Posterior cingulate gyrus (tissue), 11 donors: ENCODE results near the gene PELI1.
"Not testable (repeated sequence)": the region's sequence is repeated elsewhere in the genome, so short reads cannot be mapped to it uniquely, and the experiment has no call there.

ENCODE experiments used
- DNase-seq, 10 donors: peaks; one replicate each; pipeline versions ENCODE4 v3.0.0 to v3.0.0-alpha.2; 2020 to 2021; ENCODE audit warnings: mixed read lengths in 3 of 10
- intact Hi-C: fragments of 100-400 bp; cut with DNase I; formaldehyde crosslinking; loops from one replicate; pipeline ENCODE4 v1.15.1; 2023

The PELI1 gene

DNA sequence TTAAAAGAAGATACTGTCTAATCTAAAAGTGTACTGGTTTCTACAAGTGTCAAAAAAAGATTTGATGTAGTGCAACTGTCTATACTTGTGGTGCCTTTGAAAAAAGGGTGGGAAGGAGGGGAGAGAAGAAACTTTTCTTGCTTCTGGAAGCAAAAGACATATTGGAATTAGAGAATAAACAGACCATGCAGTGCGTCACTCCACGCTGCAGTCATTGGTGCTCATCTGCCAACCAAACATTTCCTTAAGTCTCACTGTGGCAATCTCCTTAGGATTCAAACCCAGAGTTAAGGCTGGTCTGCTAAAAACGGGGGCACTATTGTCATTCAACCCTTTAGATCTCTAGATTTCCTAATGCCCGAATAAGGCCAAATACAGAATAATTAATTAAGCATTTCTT lies 50.9 kb downstream of the PELI1 start:
- intact Hi-C loops, result no loop called here
- no peak for DNase-seq

DNA sequence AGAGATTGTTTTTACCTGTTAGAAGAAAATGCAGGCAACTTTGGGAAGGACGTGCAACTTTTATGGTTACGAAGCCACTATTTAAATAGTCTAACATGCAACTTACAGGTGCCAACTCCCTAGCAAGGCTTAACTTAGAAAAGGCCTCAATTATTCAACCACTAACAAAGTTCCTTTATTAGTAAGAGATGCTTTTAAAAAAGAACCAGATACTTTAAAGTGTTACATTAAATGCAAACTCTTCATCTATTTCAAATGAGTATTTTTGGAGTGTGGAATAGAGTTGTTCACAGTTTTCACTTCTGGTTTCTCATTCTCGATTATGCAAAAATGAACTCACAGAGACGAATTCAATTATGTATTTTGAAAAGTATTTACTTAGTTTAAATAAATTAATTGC lies 51.7 kb downstream of the PELI1 start:
- no peak for DNase-seq
- intact Hi-C loops, result no loop called here

DNA sequence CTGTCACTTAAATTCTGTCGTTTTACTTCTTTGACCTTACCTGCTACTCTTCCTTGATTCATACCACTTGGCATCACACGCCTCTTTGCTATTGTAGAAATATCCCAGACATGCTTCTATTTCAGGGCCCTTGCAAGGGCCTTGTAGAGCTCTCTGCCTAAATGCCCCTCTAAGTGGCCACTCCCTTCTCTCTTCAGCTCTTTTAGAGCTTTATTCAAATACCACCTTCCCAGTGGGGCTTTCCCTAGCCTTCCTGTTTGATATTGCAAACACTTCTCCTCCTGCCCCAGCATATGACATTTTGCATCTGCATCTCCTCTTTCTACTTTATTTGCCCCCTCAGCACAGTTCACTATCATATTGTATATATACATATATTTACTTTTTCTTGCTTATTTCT lies 54.0 kb downstream of the PELI1 start:
- intact Hi-C loops, result no loop called here
- DNase-seq, result no peak

DNA sequence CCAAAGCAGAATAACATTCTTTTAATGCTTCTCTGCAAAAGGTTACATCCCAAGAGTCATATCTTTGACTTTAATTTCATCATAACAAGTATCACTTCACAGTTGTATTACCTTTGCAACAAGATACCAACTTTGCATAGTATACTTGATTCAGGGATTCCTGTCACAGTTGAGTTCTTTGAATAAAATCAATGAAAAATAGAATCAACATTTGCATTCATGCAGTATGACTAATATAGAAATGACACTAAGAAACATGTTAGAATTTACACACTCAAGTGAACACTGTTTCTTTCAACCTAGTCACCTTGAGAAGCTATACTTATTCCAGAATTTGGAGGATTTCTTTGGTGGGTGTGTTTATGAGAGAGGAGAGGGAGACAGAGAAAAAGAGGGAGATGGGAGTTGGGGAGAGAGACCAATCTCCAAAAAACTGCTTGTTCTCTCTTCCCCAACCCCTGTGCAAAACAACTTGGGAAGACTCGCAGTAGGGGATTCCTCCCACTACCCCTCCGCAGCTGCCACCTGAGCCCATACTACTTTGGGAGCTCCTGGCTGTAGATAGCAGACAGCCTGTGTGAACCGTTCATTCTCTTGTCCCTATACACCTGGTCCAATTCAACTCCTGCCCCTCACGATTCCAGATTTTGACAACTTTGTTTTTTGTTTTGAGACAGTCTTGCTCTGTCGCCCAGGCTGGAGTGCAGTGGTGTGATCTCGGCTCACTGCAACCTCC lies 57.7 kb downstream of the PELI1 start:
- DNase-seq, result no peak
- intact Hi-C loops, result no loop called here

DNA sequence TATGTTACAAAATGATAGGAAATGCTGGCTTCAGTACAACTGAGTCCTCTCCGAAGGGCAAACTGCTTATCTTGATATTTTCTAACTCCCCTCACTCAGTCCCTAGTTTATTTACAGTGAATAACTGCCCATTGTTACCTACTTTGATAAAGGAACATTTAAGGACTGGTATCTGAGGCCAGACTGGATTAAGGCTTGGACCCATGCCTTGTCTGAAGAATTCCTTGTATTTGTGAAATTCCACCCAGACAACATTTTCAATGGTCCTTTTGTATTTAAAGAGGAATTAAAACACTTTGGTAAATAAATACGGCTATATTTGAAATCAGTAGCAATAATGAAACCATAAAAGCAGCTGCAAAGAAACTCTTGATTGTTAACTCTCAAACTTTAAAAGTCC lies 58.3 kb downstream of the PELI1 start:
- no peak for DNase-seq
- intact Hi-C loops, result no loop called here

DNA sequence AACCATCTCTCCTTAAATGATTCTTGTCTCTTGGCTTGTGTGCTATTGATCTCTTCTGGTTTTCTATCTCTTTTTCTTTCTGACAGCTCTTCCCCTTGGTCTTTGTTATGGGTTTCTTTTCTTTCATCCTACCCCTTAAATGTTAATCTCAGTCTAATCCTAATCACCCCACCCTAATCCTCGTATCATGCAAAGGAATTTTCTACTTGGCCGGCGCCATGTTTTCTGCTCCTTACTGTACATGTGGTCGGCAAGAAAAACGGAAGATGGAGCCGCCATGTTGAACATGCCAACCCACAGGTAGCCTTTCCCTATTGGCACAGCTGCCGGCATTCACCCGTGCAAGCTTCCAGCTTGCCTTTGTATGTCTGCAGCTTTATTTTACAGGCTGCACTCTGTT lies 63.2 kb downstream of the PELI1 start:
- intact Hi-C loops, result no loop called here
- no peak for DNase-seq

DNA sequence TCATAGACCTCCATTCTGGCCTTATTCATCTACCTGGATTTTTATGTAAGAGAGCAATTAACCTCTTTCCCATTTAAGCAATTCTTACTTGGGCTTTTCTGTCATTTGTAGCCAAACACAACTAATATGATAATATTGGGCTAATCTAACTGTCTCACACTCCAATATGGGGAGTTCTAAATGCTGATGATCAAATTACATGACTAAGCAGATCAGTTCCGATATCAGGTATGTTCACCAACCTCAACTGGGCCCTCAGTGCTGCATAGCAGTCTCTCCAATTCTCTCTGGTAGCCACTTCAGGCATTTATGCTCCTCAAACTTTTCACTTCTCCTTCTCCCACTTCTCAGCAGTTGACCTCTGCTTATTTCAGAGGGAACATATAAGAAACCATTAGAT lies 64.0 kb downstream of the PELI1 start:
- intact Hi-C loops, result no loop called here
- DNase-seq, result no peak

DNA sequence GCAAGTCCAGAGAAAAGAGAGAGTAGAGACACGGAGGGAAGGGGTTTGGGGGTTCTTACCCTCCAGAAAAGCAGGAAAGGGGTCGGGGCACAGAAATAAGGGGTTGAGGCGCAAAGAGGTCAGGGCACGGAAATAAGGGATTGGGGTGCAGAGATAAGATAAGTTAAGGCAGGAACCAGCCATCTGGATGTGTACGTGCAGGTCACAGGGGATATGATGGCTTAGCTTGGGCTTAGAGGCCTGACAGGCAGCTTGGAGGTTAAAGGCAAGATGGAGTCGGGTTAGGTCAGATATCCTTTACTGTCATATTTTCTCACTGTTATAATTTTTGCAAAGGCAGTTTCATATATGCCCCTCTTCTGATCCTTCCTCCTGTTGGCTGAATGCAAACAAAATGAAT lies 64.5 kb downstream of the PELI1 start:
- intact Hi-C loops, DNase-seq: not testable (repeated sequence)

DNA sequence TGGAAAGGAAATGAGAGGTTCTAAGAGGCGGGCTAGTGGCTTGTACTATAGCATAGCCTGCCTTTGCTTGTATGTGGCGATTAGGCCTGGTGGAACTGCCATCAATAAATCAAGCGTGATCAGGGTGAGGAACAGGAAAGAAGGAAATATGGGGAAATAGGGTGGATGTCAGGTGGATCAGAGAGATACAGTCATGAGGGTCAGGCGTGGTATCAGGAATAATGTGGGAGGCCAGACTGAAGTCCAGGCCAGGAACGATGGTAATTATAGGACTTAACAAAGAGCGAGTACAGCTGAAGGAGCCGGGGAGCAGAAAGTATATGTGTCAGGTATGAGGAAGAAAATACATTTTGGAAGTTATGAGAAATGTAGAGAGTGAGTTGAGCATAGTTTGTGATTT lies 67.4 kb downstream of the PELI1 start:
- intact Hi-C loops, DNase-seq: not testable (repeated sequence)

DNA sequence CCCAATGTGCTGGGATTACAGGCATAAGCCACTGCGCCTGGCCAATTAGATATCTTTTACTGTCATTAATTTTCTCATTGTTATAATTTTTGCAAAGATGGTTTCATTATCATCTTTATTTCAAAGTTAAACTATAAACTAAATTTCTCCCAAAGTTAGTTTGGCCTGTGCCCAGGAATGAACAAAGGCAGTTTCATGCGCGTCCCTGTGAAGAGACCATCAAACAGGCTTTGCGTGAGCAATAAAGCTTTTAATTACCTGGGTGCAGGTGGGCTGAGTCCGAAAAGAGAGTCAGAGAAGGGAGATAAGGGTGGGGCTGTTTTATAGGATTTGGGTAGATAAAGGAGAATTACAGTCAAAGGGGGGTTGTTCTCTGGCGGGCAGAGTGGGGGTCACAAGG lies 69.6 kb downstream of the PELI1 start:
- DNase-seq, intact Hi-C loops: not testable (repeated sequence)

DNA sequence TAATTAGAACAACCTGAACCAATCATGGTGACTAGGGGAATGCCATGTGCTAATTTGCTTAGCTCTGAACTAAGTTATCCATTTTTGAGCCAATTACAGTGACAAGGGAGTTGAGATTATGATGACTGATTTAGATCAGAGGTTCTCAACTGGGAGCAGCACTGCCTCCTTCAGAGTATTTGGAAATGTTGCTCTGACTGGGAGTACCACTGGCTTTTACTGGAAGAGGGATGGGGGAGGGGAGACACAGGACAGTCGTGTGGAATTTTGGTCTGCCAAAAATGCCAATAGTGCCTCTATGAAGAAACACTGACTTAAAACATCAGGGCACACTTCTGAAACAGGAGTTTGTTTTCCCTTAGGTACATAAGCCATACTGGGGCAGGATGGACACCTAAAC lies 76.9 kb downstream of the PELI1 start:
- intact Hi-C loops, result no loop called here
- no peak for DNase-seq

DNA sequence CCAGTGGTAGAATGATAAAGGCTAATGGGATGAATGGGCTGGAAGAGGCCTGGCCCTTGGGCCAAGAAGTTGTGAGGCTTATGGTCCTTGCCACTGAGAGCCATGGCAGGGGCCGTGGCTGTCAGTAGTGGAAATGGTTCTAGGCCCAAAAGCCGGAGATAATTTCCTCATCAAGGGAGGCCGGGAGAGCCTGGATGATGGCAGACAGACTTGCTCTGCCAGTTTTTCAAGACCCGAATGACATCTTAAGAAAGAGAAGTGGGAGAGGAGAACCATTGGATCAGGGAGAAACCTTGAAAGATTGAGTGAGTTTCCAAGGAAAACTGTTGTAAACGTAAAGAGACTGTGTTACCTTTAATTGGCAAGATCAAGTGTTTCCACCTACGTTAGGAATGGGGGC lies 78.7 kb downstream of the PELI1 start:
- intact Hi-C loops, result no loop called here
- DNase-seq, result no peak

DNA sequence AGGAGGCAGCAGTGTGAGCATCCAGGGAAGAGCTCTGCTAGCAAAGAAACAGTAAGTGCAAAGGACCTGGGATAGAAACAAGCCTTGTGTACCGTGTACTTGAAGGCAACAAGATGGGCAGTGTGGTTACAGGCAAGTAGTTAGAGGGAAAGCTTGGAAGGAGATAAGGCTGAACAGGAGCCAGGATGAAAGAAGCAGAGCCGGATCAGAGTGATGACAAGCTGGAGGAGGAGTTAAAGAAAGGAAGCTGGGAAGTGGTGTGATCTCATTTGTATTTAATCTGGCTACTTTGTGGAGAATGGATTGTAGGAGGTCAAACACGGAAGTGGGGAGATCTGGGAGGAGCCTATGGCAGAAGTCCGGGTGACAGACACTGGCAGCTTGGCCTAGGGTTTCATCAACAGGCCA lies 80.3 kb downstream of the PELI1 start:
- intact Hi-C loops, result loop anchor here (5.0 kb wide), 1 partner anchor 253 kb away; no protein-coding TSS in a partner anchor
- DNase-seq, result no peak

DNA sequence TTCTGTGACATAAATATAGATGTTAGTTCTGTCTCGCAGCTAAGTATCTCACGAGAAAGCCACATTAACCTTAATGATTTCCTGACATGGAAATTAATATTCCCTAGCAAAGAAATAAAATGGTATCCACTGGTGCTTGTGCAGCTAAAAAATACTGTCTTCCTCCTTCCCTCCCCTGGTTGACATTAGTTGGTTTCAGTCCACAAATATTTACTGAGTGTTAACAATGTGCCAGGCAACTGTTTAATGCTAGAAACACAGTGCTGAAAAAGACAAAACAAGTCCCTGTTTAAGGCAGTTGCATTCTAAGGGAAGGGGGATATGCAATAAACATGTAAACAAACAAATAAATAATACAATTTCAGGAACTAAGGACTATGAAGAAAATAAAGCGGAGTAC lies 80.8 kb downstream of the PELI1 start:
- no peak for DNase-seq
- intact Hi-C loops, result loop anchor here (5.0 kb wide), 1 partner anchor 254 kb away; no protein-coding TSS in a partner anchor

DNA sequence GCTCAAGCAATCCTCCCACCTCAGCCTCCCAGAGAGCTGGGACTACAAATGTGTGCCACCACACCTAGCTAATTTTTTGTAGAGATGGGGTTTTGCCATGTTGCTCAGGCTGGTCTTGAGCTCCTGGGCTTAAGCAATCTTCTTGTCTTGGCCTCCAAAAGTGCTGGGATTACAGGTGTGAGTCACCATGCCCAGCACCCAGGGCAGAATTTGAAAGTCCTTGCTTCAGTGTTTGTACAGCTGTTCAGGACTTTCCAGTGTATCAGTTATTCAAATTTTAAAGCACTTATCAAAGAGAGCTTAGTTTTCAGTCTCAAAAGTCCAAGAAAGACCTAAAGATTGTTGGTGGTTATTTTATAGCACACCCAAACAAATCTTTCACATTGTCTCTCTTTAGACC lies 81.4 kb downstream of the PELI1 start:
- DNase-seq, result no peak
- intact Hi-C loops, result loop anchor here (5.0 kb wide), 1 partner anchor 254 kb away; no protein-coding TSS in a partner anchor

DNA sequence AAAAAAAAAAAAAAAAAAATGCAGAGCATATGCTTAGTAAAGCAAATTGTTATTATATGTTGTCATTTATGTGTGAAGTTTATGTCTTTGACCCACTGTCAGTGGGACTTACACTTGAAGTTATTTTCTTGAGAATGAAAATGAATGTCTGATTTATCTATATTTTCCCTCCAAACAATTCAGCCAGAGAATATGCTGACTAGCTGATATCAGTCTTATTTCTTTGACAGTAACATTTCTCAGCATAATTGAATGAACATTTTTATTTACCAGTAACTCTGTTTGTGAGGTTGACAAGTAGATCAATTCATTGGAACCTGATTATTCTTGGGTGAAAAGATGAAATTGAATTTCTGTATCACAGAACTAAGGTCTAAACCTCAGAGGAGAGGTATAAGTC lies 85.0 kb downstream of the PELI1 start:
- DNase-seq, result no peak
- intact Hi-C loops, result no loop called here

DNA sequence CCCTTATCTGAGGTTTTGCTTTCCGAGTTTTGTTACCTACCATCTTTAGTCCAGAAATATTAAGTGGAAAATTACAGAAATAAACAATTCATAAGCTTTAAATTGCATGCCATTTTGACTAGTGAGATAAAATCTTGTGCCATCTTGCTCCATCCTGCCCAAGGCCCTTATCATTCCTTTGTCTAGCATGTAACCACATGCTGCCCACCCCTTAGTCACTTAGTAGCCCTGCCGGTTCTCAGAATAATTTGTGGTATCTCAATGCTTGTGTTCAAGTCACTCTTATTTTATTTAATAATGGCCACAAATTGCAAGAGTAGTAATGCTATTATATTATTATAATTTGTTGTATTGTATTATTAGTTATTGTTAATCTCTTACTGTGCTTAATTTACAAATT lies 88.2 kb downstream of the PELI1 start:
- intact Hi-C loops, result no loop called here
- DNase-seq, result no peak

DNA sequence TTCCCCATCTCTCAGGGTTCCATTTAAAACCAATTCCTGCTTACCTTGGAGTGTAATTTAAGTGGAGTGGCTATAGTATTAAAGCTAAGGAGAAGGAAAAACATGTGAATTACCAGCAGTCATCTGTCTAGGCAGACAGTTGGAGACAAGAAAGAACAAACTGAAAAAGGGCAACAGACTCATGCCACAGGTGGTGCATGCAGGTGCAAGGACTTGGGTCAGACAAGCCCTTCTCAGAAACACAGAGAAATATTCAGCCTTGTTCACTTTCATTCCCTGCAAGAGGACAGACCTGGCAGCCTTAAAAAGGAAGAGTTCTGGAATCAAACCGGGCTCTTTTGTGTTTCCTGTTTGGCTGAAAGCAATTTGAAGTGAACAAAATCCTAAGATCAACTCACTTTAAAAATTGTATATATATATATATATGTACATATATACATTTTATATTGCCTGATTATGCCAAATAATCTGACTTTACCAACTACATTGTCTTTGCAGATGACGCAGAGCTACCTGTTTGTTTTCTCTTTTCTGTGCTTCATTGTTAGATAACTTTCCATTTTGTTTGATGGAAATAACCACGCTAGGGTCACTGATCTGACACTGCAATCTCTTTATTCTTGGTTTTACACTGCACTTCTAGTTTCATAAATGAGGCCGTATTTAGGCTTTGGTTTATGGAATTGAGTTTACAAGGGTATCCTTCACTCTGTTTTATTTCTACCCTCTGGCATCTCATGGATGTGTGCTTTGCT lies 89.9 kb downstream of the PELI1 start:
- intact Hi-C loops, result no loop called here
- DNase-seq, result no peak

DNA sequence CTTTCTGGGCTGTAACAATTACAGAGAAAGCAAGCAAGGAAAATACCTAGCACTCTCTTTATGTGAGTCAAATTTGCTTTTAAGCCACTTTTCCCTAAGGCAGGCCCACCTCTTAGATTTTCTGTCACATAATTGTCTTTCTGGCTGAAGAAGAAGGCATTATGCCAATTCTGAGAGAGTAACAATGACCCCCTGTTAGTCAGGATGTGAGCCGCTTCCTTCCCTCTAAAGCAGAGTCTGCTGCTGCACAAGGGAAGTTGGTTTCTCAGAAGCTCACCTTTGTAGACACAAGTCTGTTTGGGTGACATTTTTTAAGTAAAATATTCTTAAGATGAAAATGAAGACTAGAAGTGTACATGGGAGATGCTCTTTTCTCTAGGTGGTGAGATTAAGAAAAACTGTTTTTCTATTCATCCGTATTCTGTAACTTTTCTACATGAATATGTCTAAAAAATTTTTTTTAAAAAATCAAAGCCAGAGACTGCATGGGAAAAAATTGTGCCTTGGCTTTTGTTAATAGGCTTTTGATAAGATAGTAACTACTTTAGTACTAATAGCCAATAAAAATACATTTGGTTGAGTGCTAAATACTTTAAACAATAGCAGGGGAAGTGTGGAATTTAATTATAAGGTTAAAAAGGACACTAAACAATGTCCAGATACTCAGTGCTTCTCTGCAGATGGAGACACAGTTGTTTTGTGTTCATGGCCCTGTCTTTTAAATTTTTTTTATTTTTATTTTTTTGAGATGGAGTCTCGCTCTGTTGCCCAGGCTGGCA lies 91.6 kb downstream of the PELI1 start:
- intact Hi-C loops, result no loop called here
- DNase-seq, result no peak

DNA sequence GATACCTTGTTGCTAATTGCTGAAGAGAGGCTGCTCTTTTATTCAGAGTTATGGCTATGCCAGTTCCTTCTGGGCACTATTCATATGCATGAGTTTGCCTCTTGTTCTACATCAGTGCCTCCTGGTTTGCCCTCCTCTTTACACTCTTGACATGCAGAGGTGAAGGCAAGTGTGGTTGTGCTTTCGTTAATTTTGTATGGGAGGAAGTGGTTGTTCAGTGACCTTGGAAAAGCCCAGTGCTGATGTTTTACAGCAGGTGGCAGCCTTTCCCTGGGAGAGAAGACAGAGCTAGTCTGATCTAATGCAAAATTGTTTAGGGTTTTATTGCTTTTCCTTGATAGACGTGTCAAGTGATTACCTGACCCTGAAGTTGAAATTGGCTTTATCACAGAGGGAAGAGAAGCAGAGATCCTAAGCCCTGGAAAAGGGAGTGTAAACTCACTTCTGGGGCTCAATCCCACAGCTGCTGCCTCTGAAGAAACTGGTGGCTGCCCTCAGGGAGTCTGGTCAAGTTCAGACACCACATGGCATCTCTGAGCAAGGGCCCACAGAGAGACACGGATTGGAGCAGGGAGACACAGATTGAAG lies 94.5 kb downstream of the PELI1 start:
- peak in 9 of 10 donors; percentile 20 to 95 (median 74) for DNase-seq
- intact Hi-C loops, result loop anchor here (1.0 to 10.0 kb wide), 5 partner anchors 95 to 825 kb away; partner anchors contain the start of gene PELI1

DNA sequence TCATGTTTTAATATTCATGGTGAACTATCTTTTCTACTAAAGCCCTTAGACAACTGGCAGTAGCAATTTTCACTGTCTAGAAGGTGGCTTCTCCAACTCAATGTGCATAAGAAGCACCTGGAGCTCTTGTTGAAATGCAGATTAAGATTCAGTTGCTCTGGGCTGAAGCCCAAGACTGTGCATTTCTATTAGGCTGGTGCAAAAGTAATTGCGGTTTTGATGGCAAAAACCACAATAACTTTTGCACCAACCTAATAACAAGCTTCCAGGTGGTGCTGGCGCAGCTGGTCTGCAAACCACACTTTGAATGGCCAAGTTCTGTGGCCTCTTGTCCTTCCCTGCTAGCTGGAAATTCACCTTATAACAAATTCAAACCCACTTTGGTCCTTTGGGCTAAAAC lies 98.3 kb downstream of the PELI1 start:
- intact Hi-C loops, result loop anchor here (10.0 kb wide), 2 partner anchors 351 to 829 kb away; no protein-coding TSS in a partner anchor
- DNase-seq, result no peak
